ENCODE measurements around the gene ADAMTS5. TPM values are rescaled to one million over a fixed set of nuclear protein-coding genes. Genes with fewer than 3 reads are reported as not detected.

ADAMTS5 gene
- polyA plus RNA-seq, 3 donors from 2014 or later = not detected

GRCh38 chr21:26939601-26940111, 27.2 kb downstream of the ADAMTS5 start:
- H3K36me3 Mint-ChIP-seq = no peaks in the 10 kb centered on the region
- H3K27ac Mint-ChIP-seq = no peak overlapping the region
- no peak for DNase-seq
- H3K4me1 Mint-ChIP-seq = no peaks in the 10 kb centered on the region
- peaks cover 2 to 6% (median 3%) of the 10 kb centered on the region in 3 donors for H3K27me3 Mint-ChIP-seq (ENCODE audit: low read depth in 3 of 3)
- peaks cover 0 to 3% (median 0%) of the 10 kb centered on the region in 6 donors for H3K9me3 Mint-ChIP-seq
- H3K4me3 Mint-ChIP-seq = no peak overlapping the region

- Mint-ChIP-seq H3K36me3 (no peaks in the 10 kb centered on the region), H3K9me3 (peaks cover 0 to 3% (median 0%) of the 10 kb centered on the region in 6 donors), H3K27ac (no peak overlapping the region), H3K4me3 (no peak overlapping the region), H3K27me3 (ENCODE audit: low read depth in 3 of 3) (peaks cover 2 to 4% (median 3%) of the 10 kb centered on the region in 3 donors), H3K4me1 (no peaks in the 10 kb centered on the region)
- DNase-seq = no peak
Observed at GRCh38 chr21:26936641-26937040, 30.2 kb downstream of the ADAMTS5 start.

GRCh38 chr21:26935977-26936376, 30.9 kb downstream of the ADAMTS5 start:
- no peak for DNase-seq
- no peak overlapping the region for H3K27ac Mint-ChIP-seq
- H3K4me1 Mint-ChIP-seq = no peaks in the 10 kb centered on the region
- no peaks in the 10 kb centered on the region for H3K36me3 Mint-ChIP-seq
- H3K9me3 Mint-ChIP-seq = peaks cover 0 to 3% (median 0%) of the 10 kb centered on the region in 6 donors
- no peak overlapping the region for H3K4me3 Mint-ChIP-seq
- peaks cover 2 to 4% (median 3%) of the 10 kb centered on the region in 3 donors for H3K27me3 Mint-ChIP-seq (ENCODE audit: low read depth in 3 of 3)

- H3K4me1 Mint-ChIP-seq = no peaks in the 10 kb centered on the region
- H3K9me3 Mint-ChIP-seq = peaks cover 0 to 3% (median 0%) of the 10 kb centered on the region in 6 donors
- H3K36me3 Mint-ChIP-seq = no peaks in the 10 kb centered on the region
- H3K27ac Mint-ChIP-seq = no peak overlapping the region
- H3K4me3 Mint-ChIP-seq = no peak overlapping the region
- DNase-seq = no peak
- H3K27me3 Mint-ChIP-seq (ENCODE audit: low read depth in 3 of 3) = peaks cover 0 to 4% (median 2%) of the 10 kb centered on the region in 3 donors
Observed at GRCh38 chr21:26934383-26934782, 32.5 kb downstream of the ADAMTS5 start.

- DNase-seq = no peak
- no peak overlapping the region for H3K4me3 Mint-ChIP-seq
- no peak overlapping the region for H3K27ac Mint-ChIP-seq
- H3K9me3 Mint-ChIP-seq = no peaks in the 10 kb centered on the region
- H3K36me3 Mint-ChIP-seq = no peaks in the 10 kb centered on the region
- H3K4me1 Mint-ChIP-seq = no peaks in the 10 kb centered on the region
- H3K27me3 Mint-ChIP-seq (ENCODE audit: low read depth in 3 of 3) = peaks cover 0 to 2% (median 0%) of the 10 kb centered on the region in 3 donors
Observed at GRCh38 chr21:26933448-26933847, 33.4 kb downstream of the ADAMTS5 start.

- H3K4me1 Mint-ChIP-seq = no peaks in the 10 kb centered on the region
Observed at GRCh38 chr21:26925636-26926035, 41.3 kb downstream of the ADAMTS5 start.

GRCh38 chr21:26925122-26925521, 41.8 kb downstream of the ADAMTS5 start:
- Mint-ChIP-seq H3K4me1 (no peaks in the 10 kb centered on the region), H3K36me3 (no peaks in the 10 kb centered on the region), H3K27ac (no peak overlapping the region), H3K4me3 (no peak overlapping the region), H3K27me3 (ENCODE audit: low read depth in 3 of 3) (peaks cover 1 to 6% (median 2%) of the 10 kb centered on the region in 3 donors), H3K9me3 (no peaks in the 10 kb centered on the region)
- no peak for DNase-seq

More at GRCh38 chr21:26925636-26926035, 41.3 kb downstream of the ADAMTS5 start:
- H3K27me3 Mint-ChIP-seq (ENCODE audit: low read depth in 3 of 3) = peaks cover 1 to 6% (median 2%) of the 10 kb centered on the region in 3 donors
- H3K36me3 Mint-ChIP-seq = no peaks in the 10 kb centered on the region
- H3K27ac Mint-ChIP-seq = no peak overlapping the region
- DNase-seq = no peak
- H3K9me3 Mint-ChIP-seq = no peaks in the 10 kb centered on the region
- H3K4me3 Mint-ChIP-seq = no peak overlapping the region

- H3K27ac Mint-ChIP-seq = no peak overlapping the region
- H3K4me3 Mint-ChIP-seq = no peak overlapping the region
- H3K9me3 Mint-ChIP-seq = no peaks in the 10 kb centered on the region
- H3K36me3 Mint-ChIP-seq = no peaks in the 10 kb centered on the region
- peaks cover 1 to 6% (median 2%) of the 10 kb centered on the region in 3 donors for H3K27me3 Mint-ChIP-seq (ENCODE audit: low read depth in 3 of 3)
- no peak for DNase-seq
- H3K4me1 Mint-ChIP-seq = no peaks in the 10 kb centered on the region
Observed at GRCh38 chr21:26923986-26924385, 42.9 kb downstream of the ADAMTS5 start.

- no peaks in the 10 kb centered on the region for H3K4me1 Mint-ChIP-seq
- H3K4me3 Mint-ChIP-seq = no peak overlapping the region
- DNase-seq = no peak
- H3K27ac Mint-ChIP-seq = no peak overlapping the region
- H3K27me3 Mint-ChIP-seq (ENCODE audit: low read depth in 3 of 3) = peaks cover 0 to 6% (median 0%) of the 10 kb centered on the region in 3 donors
- H3K9me3 Mint-ChIP-seq = peaks cover 0 to 4% (median 0%) of the 10 kb centered on the region in 6 donors
- H3K36me3 Mint-ChIP-seq = no peaks in the 10 kb centered on the region
Observed at GRCh38 chr21:26920055-26920454, 46.8 kb downstream of the ADAMTS5 start.

GRCh38 chr21:26918323-26919079, 48.4 kb downstream of the ADAMTS5 start:
- no peaks in the 10 kb centered on the region for H3K36me3 Mint-ChIP-seq
- DNase-seq = no peak
- peaks cover 0 to 6% (median 0%) of the 10 kb centered on the region in 3 donors for H3K27me3 Mint-ChIP-seq (ENCODE audit: low read depth in 3 of 3)
- no peak overlapping the region for H3K4me3 Mint-ChIP-seq
- no peaks in the 10 kb centered on the region for H3K4me1 Mint-ChIP-seq
- H3K27ac Mint-ChIP-seq = no peak overlapping the region
- H3K9me3 Mint-ChIP-seq = peaks cover 0 to 11% (median 0%) of the 10 kb centered on the region in 6 donors

GRCh38 chr21:26916799-26917198, 50.1 kb downstream of the ADAMTS5 start:
- Mint-ChIP-seq H3K9me3 (peaks cover 0 to 12% (median 0%) of the 10 kb centered on the region in 6 donors), H3K4me1 (no peaks in the 10 kb centered on the region), H3K27me3 (ENCODE audit: low read depth in 3 of 3) (peaks cover 0 to 6% (median 0%) of the 10 kb centered on the region in 3 donors), H3K36me3 (no peaks in the 10 kb centered on the region), H3K27ac (no peak overlapping the region), H3K4me3 (no peak overlapping the region)
- no peak for DNase-seq

- Mint-ChIP-seq H3K4me3 (no peak overlapping the region), H3K4me1 (no peaks in the 10 kb centered on the region), H3K27me3 (ENCODE audit: low read depth in 3 of 3) (peaks cover 0 to 6% (median 0%) of the 10 kb centered on the region in 3 donors), H3K9me3 (peaks cover 0 to 12% (median 0%) of the 10 kb centered on the region in 6 donors), H3K27ac (no peak overlapping the region), H3K36me3 (no peaks in the 10 kb centered on the region)
- DNase-seq = no peak
Observed at GRCh38 chr21:26914557-26914956, 52.3 kb downstream of the ADAMTS5 start.

- peaks cover 0 to 12% (median 0%) of the 10 kb centered on the region in 6 donors for H3K9me3 Mint-ChIP-seq
- H3K4me1 Mint-ChIP-seq = no peaks in the 10 kb centered on the region
- no peak overlapping the region for H3K4me3 Mint-ChIP-seq
- no peak overlapping the region for H3K27ac Mint-ChIP-seq
- DNase-seq = no peak
- H3K27me3 Mint-ChIP-seq (ENCODE audit: low read depth in 3 of 3) = peaks cover 0 to 9% (median 2%) of the 10 kb centered on the region in 3 donors
- no peaks in the 10 kb centered on the region for H3K36me3 Mint-ChIP-seq
Observed at GRCh38 chr21:26912466-26912865, 54.4 kb downstream of the ADAMTS5 start.

- DNase-seq = no peak
- Mint-ChIP-seq H3K9me3 (peaks cover 0 to 8% (median 0%) of the 10 kb centered on the region in 6 donors), H3K27ac (no peak overlapping the region), H3K27me3 (ENCODE audit: low read depth in 3 of 3) (peaks cover 0 to 9% (median 2%) of the 10 kb centered on the region in 3 donors), H3K4me3 (no peak overlapping the region), H3K36me3 (no peaks in the 10 kb centered on the region), H3K4me1 (no peaks in the 10 kb centered on the region)
Observed at GRCh38 chr21:26909972-26910371, 56.9 kb downstream of the ADAMTS5 start.

Data from immature natural killer cell (primary cell).